Mononuclear cell (primary cell): ENCODE data around the gene KRTAP11-1. TPM values are rescaled to one million over a fixed set of nuclear protein-coding genes. Genes with fewer than 3 reads are reported as not detected.

Source experiments
- total RNA-seq: library from RNA; depleted of rRNA; stranded (reverse); fragments of >200 nt; gene quantifications from one replicate; pipeline ENCODE4 v1.2.3, GENCODE V29; 2012

The KRTAP11-1 gene
- total RNA-seq, 1 donor = not detected

Other genes with a start within 250 kb of the KRTAP11-1 start
- not detected for gene KRTAP20-2, start 246.4 kb downstream of the KRTAP11-1 start, total RNA-seq
- not detected for gene KRTAP20-3, start 238.7 kb downstream of the KRTAP11-1 start, total RNA-seq
- not detected for gene KRTAP21-3, start 162.8 kb downstream of the KRTAP11-1 start, total RNA-seq
- not detected for gene KRTAP21-2, start 134.3 kb downstream of the KRTAP11-1 start, total RNA-seq
- gene KRTAP21-1, start 126.2 kb downstream of the KRTAP11-1 start, total RNA-seq = not detected
- not detected for gene KRTAP8-1, start 68.3 kb downstream of the KRTAP11-1 start, total RNA-seq
- not detected for gene KRTAP7-1, start 51.8 kb downstream of the KRTAP11-1 start, total RNA-seq
- not detected for gene KRTAP19-8, start 156.9 kb upstream of the KRTAP11-1 start, total RNA-seq